ENCODE data around the gene HNRNPD. TPM values are rescaled to one million over a fixed set of nuclear protein-coding genes. Genes with fewer than 3 reads are reported as not detected.
"Not testable (repeated sequence)": the region's sequence is repeated elsewhere in the genome, so short reads cannot be mapped to it uniquely, and the experiment has no call there.

HNRNPD gene
- polyA plus RNA-seq, 1 donor: 277 TPM

GRCh38 chr4:82372517-82373485 lies 990 bp downstream of the HNRNPD start:
- DNase-seq: peak; percentile 82

GRCh38 chr4:82371497-82371896 lies 2.3 kb downstream of the HNRNPD start:
- DNase-seq: no peak

GRCh38 chr4:82367438-82368097 lies 6.2 kb downstream of the HNRNPD start:
- no peak for DNase-seq

DNA sequence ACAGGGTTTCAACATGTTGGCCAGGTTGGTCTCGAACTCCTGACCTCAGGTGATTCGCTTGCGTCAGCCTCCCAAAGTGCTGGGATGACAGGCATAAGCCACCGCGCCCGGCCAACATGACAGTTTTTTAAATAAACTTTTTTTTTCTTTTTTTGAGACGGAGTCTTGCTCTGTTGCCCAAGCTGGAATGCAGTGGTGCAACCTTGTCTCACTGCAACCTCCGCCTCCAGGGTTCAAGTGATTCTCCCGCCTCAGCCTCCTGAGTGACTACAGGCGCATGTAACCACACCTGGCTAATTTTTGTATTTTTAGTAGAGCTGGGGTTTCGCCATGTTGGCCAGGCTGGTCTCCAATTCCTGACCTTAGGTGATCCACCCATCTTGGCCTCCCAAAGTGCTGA lies 7.4 kb downstream of the HNRNPD start:
- not testable (repeated sequence) for DNase-seq

DNA sequence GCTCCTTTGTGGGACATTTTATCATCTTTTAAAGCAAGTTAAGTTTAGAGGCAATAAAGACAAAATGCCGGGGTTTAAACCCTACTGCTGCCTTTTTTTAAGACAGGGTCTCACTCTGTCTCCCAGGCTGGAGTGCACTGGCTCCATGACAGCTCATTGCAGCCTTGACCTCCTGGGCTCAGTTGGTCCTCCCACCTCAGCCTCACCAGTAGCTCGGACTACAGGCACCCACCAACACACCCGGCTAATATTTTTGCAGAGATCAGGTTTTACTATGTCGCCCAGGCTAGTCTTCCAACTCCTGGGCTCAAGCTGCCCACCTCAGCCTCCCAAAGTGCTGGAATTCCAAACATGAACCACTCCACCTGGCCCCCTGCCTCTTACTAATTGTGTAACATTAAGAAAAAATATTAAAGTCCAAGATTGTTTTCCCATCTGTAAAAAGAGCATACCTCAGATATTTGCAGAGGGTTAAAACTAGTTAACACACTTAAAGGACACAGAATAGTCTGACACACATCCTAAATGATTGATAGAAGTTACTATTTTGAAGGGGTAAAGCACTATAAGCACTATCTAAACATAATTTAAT lies 9.8 kb downstream of the HNRNPD start:
- no peak for DNase-seq

- no peak for DNase-seq
Observed at GRCh38 chr4:82362565-82362964, 11.2 kb downstream of the HNRNPD start.

- no peak for DNase-seq
Observed at GRCh38 chr4:82360298-82361177, 13.3 kb downstream of the HNRNPD start.

DNA sequence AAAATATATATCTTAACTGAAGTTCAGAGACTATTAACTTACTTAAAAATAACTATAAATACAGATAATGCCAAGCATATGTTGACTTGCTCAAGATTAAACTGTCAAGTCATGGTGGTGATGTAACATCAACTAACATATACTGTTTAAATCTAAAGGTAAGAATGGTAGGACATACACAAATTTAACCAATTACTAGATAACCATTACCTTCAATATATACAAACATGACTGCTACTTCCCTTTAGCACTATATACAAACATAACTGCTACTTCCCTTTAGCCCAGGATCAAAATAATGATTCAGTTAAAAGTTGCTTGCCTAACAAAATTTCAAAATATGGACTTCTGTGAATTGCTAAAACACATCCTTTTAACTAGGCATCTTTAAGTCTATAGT lies 14.9 kb downstream of the HNRNPD start:
- DNase-seq: no peak

- DNase-seq: no peak
Observed at GRCh38 chr4:82357640-82358039, 16.2 kb downstream of the HNRNPD start.

DNA sequence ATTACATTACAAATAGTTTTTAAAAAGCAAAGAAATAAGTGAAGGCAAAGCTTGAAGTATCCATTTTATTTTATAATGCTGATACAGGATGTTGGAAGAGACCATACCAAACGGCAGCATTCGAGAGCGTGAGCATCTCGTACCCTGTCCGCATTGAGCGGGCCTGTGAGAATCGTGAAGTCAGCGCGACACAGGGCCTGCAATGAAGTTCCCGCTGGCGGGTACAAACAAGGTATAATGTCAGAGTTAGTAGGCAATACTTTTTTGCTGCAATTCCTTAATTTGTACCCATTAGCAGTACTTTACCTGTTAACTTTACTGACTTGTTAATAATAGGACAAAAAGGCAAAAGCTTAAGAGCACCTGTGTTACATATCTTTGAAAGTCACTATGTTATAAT lies 19.0 kb downstream of the HNRNPD start:
- no peak for DNase-seq

DNA sequence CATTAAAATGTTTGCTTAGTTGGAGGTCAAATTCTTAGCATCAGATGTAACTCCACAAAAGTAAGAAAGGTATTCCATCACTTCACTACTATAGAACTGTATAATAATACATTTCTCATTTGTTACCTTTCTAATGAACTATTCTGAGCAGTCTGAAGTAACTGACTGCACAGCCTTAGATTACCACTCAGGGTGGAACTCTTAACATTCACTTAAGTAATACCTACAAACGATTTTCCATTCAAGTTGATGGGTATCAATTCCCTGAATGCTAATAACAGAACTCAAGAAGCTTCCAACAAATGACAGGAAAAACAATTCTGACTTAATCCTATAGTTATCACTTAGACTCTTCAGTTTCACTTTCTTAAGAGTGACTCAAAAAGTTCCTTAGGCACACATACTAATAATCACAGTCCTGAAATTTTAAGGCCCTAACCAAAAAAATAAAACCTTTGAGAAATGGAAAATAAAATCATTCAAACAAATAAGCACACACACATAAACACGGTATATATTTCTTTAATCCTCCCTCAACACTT lies 20.9 kb downstream of the HNRNPD start:
- DNase-seq: no peak

DNA sequence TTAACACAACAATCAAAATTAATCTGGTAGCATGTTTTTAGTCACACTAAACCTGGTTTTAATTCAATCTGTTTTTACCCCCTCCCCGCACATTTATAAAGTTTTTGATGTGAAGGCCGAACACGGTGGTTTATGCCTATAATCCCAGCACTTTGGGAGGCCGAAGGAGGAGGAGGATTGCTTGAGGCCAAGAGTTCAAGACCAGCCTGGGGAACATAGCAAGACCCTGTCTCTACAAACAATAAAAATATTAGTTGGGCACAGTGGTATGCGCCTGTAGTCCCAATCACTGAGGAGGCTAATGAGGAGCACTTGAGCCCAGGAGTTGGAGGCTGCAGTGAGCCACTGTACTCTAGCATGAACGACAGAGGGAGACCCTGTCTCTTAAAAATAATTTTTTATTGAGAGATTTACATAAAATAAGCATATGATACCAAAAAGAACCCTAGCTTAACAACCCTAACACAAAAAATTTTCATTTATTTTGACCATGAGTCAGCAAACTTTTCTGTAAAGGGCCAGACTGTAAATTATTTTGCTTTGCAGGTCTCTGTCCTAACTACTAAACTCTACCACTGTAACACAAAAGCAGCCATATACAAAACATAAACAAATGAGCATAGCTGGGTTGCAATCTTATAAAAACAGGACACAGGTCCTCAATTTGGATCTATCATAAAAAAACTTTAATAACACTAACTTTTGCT lies 21.5 kb downstream of the HNRNPD start:
- DNase-seq: no peak

DNA sequence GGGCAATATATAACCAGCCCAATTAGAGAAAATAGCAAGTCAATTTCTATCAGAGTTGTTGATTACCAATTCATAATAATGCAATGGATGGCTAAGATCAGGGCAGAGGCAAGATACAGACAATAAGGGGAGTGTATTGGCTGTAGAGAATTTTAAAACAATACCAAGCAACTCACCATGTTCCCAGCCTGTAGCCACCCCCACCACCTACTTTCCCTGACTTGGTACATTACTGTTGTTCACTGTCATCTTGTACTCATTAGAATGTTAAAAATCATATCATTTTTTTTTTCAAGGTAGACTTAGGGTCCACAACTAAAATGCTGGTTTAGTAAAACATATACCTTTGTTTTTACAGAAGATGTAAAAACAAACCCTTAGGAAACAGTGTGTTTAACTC lies 27.7 kb downstream of the HNRNPD start:
- DNase-seq: no peak

- no peak for DNase-seq
Observed at GRCh38 chr4:82335043-82335442, 38.7 kb downstream of the HNRNPD start.

GRCh38 chr4:82333641-82334040 lies 40.1 kb downstream of the HNRNPD start:
- DNase-seq: not testable (repeated sequence)

GRCh38 chr4:82331814-82332213 lies 42.0 kb downstream of the HNRNPD start:
- no peak for DNase-seq

- no peak for DNase-seq
Observed at GRCh38 chr4:82320351-82320750, 53.4 kb downstream of the HNRNPD start.

GRCh38 chr4:82303063-82303462 lies 70.7 kb downstream of the HNRNPD start:
- DNase-seq: not testable (repeated sequence)
